GM19240 (cell line): Measurements from ENCODE around the gene EMP2.
"Not testable (repeated sequence)": the region's sequence is repeated elsewhere in the genome, so short reads cannot be mapped to it uniquely, and the experiment has no call there.

Source experiments
- DNase-seq: peaks from one replicate; pipeline ENCODE4 v3.0.0; 2011; ENCODE audit warnings: low spot score; ENCODE audit not compliant: insufficient read length

Gene EMP2

DNA sequence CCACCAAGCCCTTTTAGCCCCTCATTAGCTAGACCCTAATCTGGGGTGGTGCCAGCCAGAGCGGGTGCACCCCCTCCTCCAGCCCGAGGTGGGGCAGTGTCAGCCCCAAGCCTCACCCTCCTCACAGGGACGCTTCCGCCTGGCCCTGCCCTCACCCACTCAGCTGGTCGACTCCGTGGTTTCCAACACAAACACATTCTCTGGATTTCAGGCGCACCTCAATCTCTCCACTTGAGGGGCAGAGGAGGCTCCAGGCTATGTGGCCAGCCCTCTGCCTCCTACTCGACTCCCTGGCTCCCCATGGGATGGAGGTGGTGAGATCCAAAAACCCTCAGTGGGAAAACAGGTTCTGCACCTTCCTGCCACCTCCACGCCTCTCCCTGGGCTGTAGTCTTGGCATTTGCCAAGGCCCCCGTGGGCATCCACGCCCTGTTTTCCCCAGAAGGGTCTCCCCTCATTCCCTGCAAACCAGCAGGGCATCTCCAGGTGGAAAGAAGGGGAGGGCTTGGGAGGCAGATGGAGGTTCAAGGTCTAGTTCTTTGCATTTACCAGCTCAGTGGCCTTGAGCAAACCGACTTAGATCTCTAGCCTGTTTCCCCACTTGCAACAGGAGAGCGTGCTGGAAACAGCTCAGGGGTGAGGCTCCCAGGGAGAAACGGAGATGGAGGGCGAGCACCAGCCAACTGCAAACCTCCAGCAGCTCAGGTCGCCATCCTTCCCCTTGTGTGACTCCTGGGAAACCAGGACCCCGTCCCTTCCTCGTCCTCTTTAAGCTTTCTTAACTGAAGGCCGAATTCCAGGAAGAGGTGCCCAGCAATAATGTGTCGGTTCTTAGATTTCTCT is 1.7 kb downstream of the EMP2 start:
- no peak for DNase-seq

DNA sequence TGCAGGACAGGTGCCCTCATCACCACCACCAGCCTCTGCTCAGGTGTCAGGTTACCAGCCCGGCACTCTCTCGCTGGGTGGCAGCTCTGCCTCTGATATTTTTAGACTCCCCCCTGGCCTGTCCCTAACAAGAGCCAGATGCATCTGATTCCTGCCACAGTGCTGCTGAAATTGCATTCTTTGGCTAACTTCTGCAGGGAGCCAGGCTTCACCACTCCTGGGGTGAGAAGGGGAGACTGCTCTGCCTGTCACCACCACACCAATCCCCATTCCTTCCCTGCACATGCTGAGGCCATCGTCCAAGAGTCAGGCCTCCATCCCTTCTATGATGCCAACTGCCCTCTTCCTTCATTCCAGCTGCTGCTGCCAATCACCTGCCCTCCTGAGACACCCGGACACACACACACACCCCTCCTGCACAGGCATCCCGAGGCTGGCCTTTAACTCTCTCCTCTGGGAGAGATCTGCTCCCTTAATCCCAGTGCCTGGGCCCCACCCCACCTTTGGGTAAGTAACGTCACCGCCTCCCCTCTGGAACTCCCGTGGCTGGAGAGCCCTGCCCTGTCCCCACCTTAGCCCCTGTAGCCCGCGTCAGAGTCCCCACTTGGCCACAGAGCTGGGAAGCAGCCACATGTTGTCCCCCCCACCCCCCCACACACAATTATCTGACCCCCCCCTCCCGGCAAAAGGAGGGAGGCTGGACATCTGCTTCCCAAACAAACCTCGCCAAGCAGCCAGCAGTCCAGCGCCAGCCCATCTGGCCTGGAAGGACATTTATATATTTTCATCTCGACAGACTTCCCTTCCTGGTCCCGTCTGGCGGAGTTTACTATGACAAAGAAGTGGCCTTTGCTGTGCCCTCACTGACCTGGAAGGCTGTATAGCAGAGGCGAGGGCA is 2.8 kb downstream of the EMP2 start:
- no peak for DNase-seq

DNA sequence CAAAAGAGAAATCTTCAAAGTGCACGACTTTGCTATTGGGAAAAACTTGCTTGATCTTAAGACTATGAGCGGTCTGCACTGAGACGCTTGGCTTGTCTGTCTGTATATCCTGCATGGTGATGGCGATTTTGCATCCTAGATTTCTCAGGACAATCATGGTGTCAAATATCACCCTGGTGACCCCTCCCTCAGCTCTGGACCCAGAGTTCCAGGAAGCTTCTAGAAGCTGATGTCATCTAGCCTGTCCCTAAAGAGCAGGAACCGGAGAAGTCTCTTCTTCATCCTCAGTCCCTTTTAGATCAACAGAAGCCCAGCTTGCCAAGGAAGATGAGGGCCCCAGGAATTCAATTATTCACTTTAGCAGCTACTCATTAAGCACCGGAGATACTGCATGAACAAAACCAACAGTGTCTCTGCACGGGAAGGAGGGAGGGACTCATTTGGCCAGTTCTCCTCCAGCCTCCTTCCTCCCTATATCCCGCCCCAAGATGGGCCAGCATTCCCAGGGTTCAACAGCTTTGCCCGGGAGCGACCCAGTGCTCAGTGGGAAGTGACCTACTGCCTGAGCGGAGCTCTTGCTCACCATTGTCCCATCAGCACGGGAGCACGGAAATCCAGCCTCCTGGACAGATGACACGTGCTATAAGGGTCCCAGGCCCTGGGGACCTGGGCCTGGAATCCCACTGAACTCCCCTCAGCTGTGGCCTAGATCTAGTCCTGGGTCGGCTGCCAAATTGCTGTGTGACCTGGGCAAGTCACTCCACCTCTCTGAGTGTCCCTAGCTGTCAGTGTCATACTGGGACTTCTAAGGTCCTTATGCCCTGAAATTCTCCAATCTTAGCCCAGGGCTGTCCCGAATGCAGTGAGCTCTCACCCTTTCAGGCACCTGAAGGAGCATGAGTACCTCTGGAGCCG is 3.8 kb downstream of the EMP2 start:
- DNase-seq: no peak

DNA sequence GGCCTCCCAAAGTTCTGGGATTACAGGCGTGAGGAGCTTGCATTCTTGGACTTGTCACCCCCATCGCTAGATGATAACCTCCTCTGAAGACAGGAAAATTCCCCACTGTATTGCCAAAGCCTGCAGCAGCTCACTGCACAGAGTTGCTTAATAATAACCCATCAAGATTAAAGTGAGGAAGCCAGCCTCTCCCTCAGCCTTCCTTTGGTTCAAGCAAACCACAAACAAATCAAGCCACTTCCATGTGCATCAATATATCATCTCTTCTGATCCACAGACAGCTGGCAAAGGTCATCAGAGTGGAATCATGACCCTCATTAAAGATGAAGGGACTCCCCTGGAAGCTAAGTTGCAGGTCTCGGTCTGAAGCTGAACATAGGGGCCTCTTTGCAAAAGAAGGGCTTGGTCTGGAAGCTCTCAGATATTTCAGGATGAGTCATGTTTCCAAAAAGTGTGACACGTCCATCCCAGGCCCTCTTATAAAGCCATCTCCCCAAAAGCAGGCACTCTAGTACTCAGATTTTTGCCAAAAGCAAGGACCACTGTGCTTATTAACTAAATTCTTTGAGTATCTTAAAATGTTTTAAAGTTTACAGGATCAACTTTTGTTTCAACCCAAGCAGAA is 4.8 kb downstream of the EMP2 start:
- no peak for DNase-seq

GRCh38 chr16:10572611-10573010 is 7.8 kb downstream of the EMP2 start:
- no peak for DNase-seq

GRCh38 chr16:10571354-10571753 is 9.0 kb downstream of the EMP2 start:
- DNase-seq: no peak

DNA sequence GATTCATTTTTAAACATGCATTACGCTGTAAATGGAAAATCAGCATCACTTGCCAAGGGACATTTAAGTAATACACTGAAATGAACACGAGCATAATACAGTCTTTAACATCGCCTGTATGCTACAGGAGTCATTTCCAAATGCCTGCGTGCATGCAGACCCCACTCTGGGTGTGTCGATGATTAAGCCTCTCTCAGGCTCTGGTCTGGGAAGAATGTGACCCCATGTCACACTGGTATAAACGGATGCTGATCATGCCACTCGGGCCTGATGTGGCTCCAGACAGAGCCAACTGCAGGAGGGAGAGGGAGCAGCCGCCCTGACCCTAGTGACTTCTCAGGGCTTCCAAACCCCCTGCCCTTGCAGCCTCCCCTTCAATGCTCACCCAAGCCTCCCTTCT is 10.8 kb downstream of the EMP2 start:
- DNase-seq: no peak

GRCh38 chr16:10566613-10567012 is 13.8 kb downstream of the EMP2 start:
- DNase-seq: no peak

- DNase-seq: no peak
Measured at GRCh38 chr16:10565167-10565566, 15.2 kb downstream of the EMP2 start.

DNA sequence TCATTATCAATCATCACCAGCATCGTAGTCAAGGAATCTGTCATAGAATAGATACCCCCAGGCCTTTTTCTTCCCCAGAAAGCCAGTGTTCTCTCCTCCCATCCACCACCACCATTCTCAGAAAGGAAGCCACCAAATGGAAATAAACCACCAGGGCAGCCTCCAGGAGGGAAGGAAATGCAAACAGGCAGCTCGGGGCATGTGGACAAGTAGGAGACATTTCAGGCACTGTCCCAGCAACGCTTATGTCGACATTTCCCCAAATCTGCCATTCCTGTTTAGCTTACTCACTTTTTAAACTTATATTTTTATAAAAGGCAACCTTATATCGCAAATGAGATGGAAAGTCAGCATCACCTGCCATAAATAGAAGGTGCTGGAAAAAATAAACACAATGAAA is 15.8 kb downstream of the EMP2 start:
- DNase-seq: no peak

GRCh38 chr16:10562361-10562899 is 18.0 kb downstream of the EMP2 start:
- no peak for DNase-seq

DNA sequence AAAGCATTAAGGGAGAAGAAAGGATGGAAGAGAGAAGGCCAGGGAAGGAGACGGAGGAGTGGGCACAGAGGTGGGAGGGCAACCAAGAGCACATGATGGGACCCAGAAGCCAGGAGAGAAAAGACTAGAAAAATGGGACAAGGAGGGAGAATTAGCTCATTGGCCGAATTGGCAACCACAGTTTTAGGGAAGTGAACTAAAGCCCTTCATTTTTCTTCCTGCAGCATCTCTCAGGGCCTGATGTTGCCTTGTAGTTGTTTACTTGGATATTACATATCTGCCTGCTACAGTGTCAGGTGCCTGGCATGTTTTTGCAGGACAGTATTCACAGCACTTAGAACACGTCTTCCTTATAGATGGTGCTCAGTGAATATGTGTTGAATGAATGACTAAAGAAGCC is 19.0 kb downstream of the EMP2 start:
- no peak for DNase-seq

GRCh38 chr16:10561001-10561400 is 19.4 kb downstream of the EMP2 start:
- no peak for DNase-seq

DNA sequence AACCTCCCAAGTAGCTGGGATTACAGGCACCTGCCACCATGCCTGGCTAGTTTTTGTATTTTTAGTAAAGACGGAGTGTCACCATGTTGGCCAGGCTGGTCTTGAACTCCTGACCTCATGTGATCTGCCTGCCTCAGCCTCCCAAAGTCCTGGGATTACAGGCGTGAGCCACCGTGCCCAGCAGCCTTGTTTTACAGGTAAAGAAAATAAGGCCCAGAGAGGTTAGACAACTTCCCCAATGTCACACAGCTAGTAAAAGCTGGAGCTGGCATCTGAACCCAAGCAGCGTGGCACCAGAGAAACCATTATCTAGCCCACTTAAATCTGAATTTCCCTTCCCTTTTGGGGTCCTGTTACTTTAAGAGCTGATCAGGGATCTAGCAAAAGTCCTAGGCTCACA is 20.6 kb downstream of the EMP2 start:
- DNase-seq: not testable (repeated sequence)

GRCh38 chr16:10558746-10559641 is 21.4 kb downstream of the EMP2 start:
- no peak for DNase-seq

GRCh38 chr16:10558305-10558704 is 22.1 kb downstream of the EMP2 start:
- no peak for DNase-seq

DNA sequence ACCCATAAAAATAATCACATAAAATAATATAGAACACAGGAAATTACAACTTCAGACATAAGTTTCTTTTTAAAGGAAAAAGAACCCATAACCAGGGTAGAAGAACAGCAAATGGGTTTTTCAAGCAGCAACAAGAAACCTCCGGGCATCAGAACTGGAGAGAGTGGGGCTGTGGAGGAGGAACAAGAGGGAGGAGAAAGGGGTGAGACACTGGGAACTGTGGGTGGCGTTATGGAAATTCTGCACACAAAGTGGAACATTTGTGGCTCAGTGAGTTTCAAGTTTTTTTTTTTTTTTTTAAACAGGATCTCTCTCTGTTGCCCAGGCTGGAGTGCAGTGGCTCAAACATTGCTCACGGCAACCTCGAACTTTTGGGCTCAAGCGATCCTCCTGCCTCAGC is 22.6 kb downstream of the EMP2 start:
- no peak for DNase-seq

GRCh38 chr16:10556236-10556635 is 24.2 kb downstream of the EMP2 start:
- DNase-seq: no peak

- no peak for DNase-seq
Measured at GRCh38 chr16:10554569-10554968, 25.8 kb downstream of the EMP2 start.
